Calu3 (cell line): Measurements from ENCODE around the gene EHD2. TPM values are rescaled to one million over a fixed set of nuclear protein-coding genes. Genes with fewer than 3 reads are reported as not detected.

Experiments
- BruUV-seq: library from RNA; stranded (reverse); fragments of 400-500 nt; replicated peaks from 2 replicates; lab custom pipeline; 2021; lab: Mats Ljungman, UMichigan
- CTCF ChIA-PET: fragments of 300-600 bp; sonication (Branson Sonifier 250); formaldehyde crosslinking; loops from one replicate; lab custom pipeline; 2022; ENCODE audit warnings: antibody characterized with exemption; lab: Charles Lee
- DNase-seq: peaks from one replicate; pipeline ENCODE4 v3.0.0; 2022
- H3K27ac Mint-ChIP-seq: one replicate; pipeline ENCODE4 v1.8.0; 2022; ENCODE audit warnings: mixed read lengths; ENCODE audit not compliant: unreplicated experiment
- H3K27me3 Mint-ChIP-seq: one replicate; pipeline ENCODE4 v1.8.0; 2022; ENCODE audit warnings: mixed read lengths; ENCODE audit not compliant: unreplicated experiment
- H3K36me3 Mint-ChIP-seq: one replicate; pipeline ENCODE4 v1.8.0; 2022; ENCODE audit warnings: mild to moderate bottlenecking, moderate library complexity, mixed read lengths; ENCODE audit not compliant: insufficient read depth, unreplicated experiment
- H3K4me1 Mint-ChIP-seq: one replicate; pipeline ENCODE4 v1.8.0; 2022; ENCODE audit warnings: mild to moderate bottlenecking, low read depth, mixed read lengths; ENCODE audit not compliant: unreplicated experiment
- H3K4me3 Mint-ChIP-seq: one replicate; pipeline ENCODE4 v1.8.0; 2022; ENCODE audit warnings: mild to moderate bottlenecking, low read depth, moderate library complexity, mixed read lengths; ENCODE audit not compliant: unreplicated experiment
- H3K9me3 Mint-ChIP-seq: one replicate; pipeline ENCODE4 v1.8.0; 2022; ENCODE audit warnings: low read depth, mixed read lengths; ENCODE audit not compliant: unreplicated experiment
- CTCF ChIP-seq: fragments of 200-600 bp; IDR thresholded peaks from one replicate; pipeline ENCODE4 v1.8.0; 2022; ENCODE audit warnings: antibody characterized with exemption; ENCODE audit not compliant: unreplicated experiment
- intact Hi-C: fragments of 100-400 bp; cut with micrococcal nuclease; formaldehyde crosslinking; loops from one replicate; pipeline ENCODE4 v1.10.0; 2022; ENCODE audit not compliant: unreplicated experiment
- total RNA-seq: library from RNA; stranded (reverse); gene quantifications from 2 replicates; pipeline ENCODE4 v1.2.3, GENCODE V29; 2022

The EHD2 gene
- total RNA-seq, 1 experiment from 2014 or later: 52.3 TPM

GRCh38 chr19:47691782-47692181 lies 21.4 kb upstream of the EHD2 start:
- TF ChIP-seq CTCF: no peak
- CTCF ChIA-PET: no interaction called here
- Mint-ChIP-seq H3K9me3 (no peaks in the 10 kb centered on the region), H3K4me3 (no peak overlapping the region), H3K27me3 (no peaks in the 10 kb centered on the region), H3K4me1 (no peaks in the 10 kb centered on the region), H3K36me3 (peaks cover 15% of the 10 kb centered on the region), H3K27ac (no peak overlapping the region)
- BruUV-seq: no TSS peak
- intact Hi-C loops: no loop called here
- DNase-seq: no peak

GRCh38 chr19:47693489-47693888 lies 19.7 kb upstream of the EHD2 start:
- DNase-seq: no peak
- H3K4me3 Mint-ChIP-seq: no peak overlapping the region
- no peaks in the 10 kb centered on the region for H3K27me3 Mint-ChIP-seq
- BruUV-seq: no TSS peak
- H3K4me1 Mint-ChIP-seq: no peaks in the 10 kb centered on the region
- H3K27ac Mint-ChIP-seq: no peak overlapping the region
- H3K36me3 Mint-ChIP-seq: peaks cover 21% of the 10 kb centered on the region
- CTCF ChIA-PET: interaction anchor here (0.6 kb wide), 1 partner anchor 1439 kb away, joined by 6 read pairs; no protein-coding TSS in a partner anchor
- no peaks in the 10 kb centered on the region for H3K9me3 Mint-ChIP-seq
- no peak for TF ChIP-seq CTCF
- intact Hi-C loops: no loop called here

GRCh38 chr19:47693903-47694302 lies 19.3 kb upstream of the EHD2 start:
- TF ChIP-seq CTCF: no peak
- peaks cover 25% of the 10 kb centered on the region for H3K36me3 Mint-ChIP-seq
- H3K4me1 Mint-ChIP-seq: no peaks in the 10 kb centered on the region
- intact Hi-C loops: no loop called here
- H3K4me3 Mint-ChIP-seq: no peak overlapping the region
- H3K27ac Mint-ChIP-seq: no peak overlapping the region
- no peaks in the 10 kb centered on the region for H3K27me3 Mint-ChIP-seq
- BruUV-seq: no TSS peak
- DNase-seq: no peak
- H3K9me3 Mint-ChIP-seq: no peaks in the 10 kb centered on the region
- CTCF ChIA-PET: interaction anchor here (0.6 kb wide), 1 partner anchor 1440 kb away, joined by 6 read pairs; no protein-coding TSS in a partner anchor

GRCh38 chr19:47694466-47695273 lies 18.6 kb upstream of the EHD2 start:
- H3K36me3 Mint-ChIP-seq: peaks cover 33% of the 10 kb centered on the region
- no peak overlapping the region for H3K4me3 Mint-ChIP-seq
- TF ChIP-seq CTCF: no peak
- H3K9me3 Mint-ChIP-seq: no peaks in the 10 kb centered on the region
- intact Hi-C loops: no loop called here
- H3K27me3 Mint-ChIP-seq: no peaks in the 10 kb centered on the region
- no TSS peak for BruUV-seq
- no peak overlapping the region for H3K27ac Mint-ChIP-seq
- DNase-seq: no peak
- CTCF ChIA-PET: no interaction called here
- H3K4me1 Mint-ChIP-seq: no peaks in the 10 kb centered on the region
